Right lobe of liver (tissue), 4 donors: ENCODE measurements around the gene RUNX2.

Experiments used
- CTCF ChIP-seq, 4 donors: fragments of 200-600 bp in 3 of 4; fragments of 450-650 bp in 1 of 4; IDR thresholded peaks; one replicate each; pipeline versions ENCODE4 v1.5.1 to v1.8.0; 2016 to 2022; ENCODE audit warnings: antibody characterized with exemption in 4 of 4, mild to moderate bottlenecking in 2 of 4
- POLR2A ChIP-seq: fragments of 450-650 bp; IDR thresholded peaks from one replicate; pipeline ENCODE4 v1.6.1; 2017; ENCODE audit warnings: antibody characterized with exemption, mild to moderate bottlenecking
- donor health status: DM: no; HTN: no; CAD: no.
- donor health status: DM: no; HTN: no; CAD: no.
- donor health status: DM: no; HTN: yes; CAD: no.

GRCh38 chr6:45614488-45615285 is 286.6 kb downstream of the RUNX2 start:
- TF ChIP-seq CTCF (IDR thresholded peaks at IDR 0.05) (no peak), POLR2A (no peak)
